ENCODE measurements around the gene ADGB. TPM values are rescaled to one million over a fixed set of nuclear protein-coding genes. Genes with fewer than 3 reads are reported as not detected.

ADGB gene
- total and polyA plus RNA-seq, 9 of the 15 experiments (the other 6 are each of a cell fraction or from before 2014, with no cell fraction given) = not detected

DNA sequence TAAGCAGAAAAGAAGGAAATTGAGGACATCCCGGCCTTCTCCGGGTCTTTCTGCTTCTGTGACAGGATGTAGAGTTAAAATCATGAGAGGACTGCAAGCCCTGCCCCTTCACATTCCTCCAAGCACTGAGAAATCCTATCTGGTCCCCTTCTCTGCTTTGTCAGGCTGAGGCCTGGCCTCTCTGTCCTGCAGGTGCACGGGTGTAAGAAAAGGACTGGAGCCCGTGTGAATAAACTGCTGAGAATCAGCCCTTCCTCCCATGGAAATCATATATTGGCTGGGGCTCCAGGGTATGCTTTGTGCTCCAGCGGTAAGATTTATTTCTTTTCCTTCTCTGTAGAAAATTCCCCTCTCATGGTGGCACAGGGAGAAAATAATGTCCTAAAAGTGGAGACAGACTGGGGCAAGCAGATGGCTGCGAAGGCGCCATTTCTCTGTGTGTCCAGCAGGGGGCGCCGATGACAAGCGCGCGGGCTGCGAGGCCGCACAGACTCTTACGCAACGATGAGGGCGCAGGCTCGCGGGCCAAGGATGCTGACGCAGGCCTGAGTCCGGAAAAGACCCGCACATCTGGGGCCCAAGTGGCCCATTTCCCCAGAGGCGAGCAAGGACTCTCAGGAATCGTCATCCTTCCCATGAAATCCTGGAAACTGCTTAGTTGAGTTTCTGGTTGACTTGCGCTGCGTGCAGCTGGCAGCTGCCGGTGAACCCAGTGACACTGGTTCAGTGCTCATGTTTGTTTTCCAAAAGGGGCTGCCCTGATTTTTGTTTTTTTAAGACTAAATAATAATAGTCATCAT lies 258.6 kb downstream of the ADGB start (continued):
- TF ChIP-seq NR4A1 (CRISPR knock-in tag; IDR thresholded peaks at IDR 0.05) (peak; percentile 90; the same call in 1 of the 2 replicates), NR4A1 (tag; IDR thresholded peaks at IDR 0.05) (peak; percentile 77), MIER1 (IDR thresholded peaks at IDR 0.05; ENCODE audit: low read depth) (no peak), SP2 (IDR thresholded peaks at IDR 0.05; ENCODE audit: extremely low read depth, low read depth, low read length, poor library complexity, severe bottlenecking) (no peak), MCM5 (IDR thresholded peaks at IDR 0.05; ENCODE audit: low read depth) (no peak), ZNF561 (CRISPR knock-in tag; conservative IDR thresholded peaks at IDR 0.05) (no peak; the same call in 1 of the 2 replicates), ZNF217 (CRISPR knock-in tag; IDR thresholded peaks at IDR 0.05) (no peak), ZBTB1 (CRISPR knock-in tag; IDR thresholded peaks at IDR 0.05; ENCODE audit: borderline replicate concordance, low read depth) (peak; percentile 30; the same call in 1 of the 2 replicates), PPARD (CRISPR knock-in tag; IDR thresholded peaks at IDR 0.05) (no peak), TCF15 (CRISPR knock-in tag; IDR thresholded peaks at IDR 0.05) (no peak), PTTG1 (tag; IDR thresholded peaks at IDR 0.05; ENCODE audit: low read depth) (no peak), MEF2A (IDR thresholded peaks at IDR 0.05; ENCODE audit: control insufficient read depth, low read depth, low read length) (no peak), CBFA2T2 (conservative IDR thresholded peaks at IDR 0.05) (no peak), ZNF41 (CRISPR knock-in tag; conservative IDR thresholded peaks at IDR 0.05) (0 out of 2 replicates have a peak, but pooled peaks have one; percentile 7), SNIP1 (IDR thresholded peaks at IDR 0.05; ENCODE audit: low read depth) (no peak), XRCC5 (IDR thresholded peaks at IDR 0.05; ENCODE audit: low read depth, low read length) (peak; percentile 85; the same call in 1 of the 2 replicates), USF1 (CRISPR knock-in tag; IDR thresholded peaks at IDR 0.05) (no peak), ZHX1 (conservative IDR thresholded peaks at IDR 0.05; ENCODE audit: low read length) (0 out of 2 replicates have a peak, but pooled peaks have one; percentile 35), HDAC2 (IDR thresholded peaks at IDR 0.05) (peak; percentile 85), ZNF589 (CRISPR knock-in tag; IDR thresholded peaks at IDR 0.05; ENCODE audit: low read depth) (peak; percentile 82; the same call in 1 of the 2 replicates), NFIX (CRISPR knock-in tag; IDR thresholded peaks at IDR 0.05; ENCODE audit: low read depth) (no peak), CBX1 (IDR thresholded peaks at IDR 0.05; ENCODE audit: low read depth) (peak; percentile 77; the same call in 1 of the 2 replicates)
- TF ChIP-seq, protein P1, sequence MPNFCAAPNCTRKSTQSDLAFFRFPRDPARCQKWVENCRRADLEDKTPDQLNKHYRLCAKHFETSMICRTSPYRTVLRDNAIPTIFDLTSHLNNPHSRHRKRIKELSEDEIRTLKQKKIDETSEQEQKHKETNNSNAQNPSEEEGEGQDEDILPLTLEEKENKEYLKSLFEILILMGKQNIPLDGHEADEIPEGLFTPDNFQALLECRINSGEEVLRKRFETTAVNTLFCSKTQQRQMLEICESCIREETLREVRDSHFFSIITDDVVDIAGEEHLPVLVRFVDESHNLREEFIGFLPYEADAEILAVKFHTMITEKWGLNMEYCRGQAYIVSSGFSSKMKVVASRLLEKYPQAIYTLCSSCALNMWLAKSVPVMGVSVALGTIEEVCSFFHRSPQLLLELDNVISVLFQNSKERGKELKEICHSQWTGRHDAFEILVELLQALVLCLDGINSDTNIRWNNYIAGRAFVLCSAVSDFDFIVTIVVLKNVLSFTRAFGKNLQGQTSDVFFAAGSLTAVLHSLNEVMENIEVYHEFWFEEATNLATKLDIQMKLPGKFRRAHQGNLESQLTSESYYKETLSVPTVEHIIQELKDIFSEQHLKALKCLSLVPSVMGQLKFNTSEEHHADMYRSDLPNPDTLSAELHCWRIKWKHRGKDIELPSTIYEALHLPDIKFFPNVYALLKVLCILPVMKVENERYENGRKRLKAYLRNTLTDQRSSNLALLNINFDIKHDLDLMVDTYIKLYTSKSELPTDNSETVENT (CRISPR knock-in tag; IDR thresholded peaks at IDR 0.05) = no peak
